Duodenal mucosa (tissue), 2 donors: ENCODE data around the gene TMEM164.

ENCODE experiments used
- H3K27ac ChIP-seq: one replicate; pipeline ENCODE4 v1.7.0; 2013; ENCODE audit warnings: low read depth, low read length
- H3K27me3 ChIP-seq, 2 donors: one replicate each; pipeline ENCODE4 v1.7.0; 2013; ENCODE audit warnings: low read length in 2 of 2, control low read depth in 1 of 2; ENCODE audit not compliant: insufficient read depth in 2 of 2, control insufficient read depth in 1 of 2
- H3K36me3 ChIP-seq, 2 donors: one replicate each; pipeline ENCODE4 v1.7.0; 2013; ENCODE audit warnings: low read length in 2 of 2, control low read depth in 1 of 2; ENCODE audit not compliant: insufficient read depth in 2 of 2, control insufficient read depth in 1 of 2
- H3K4me1 ChIP-seq, 2 donors: one replicate each; pipeline ENCODE4 v1.7.0; 2013; ENCODE audit warnings: low read length in 2 of 2, control low read depth in 1 of 2; ENCODE audit not compliant: insufficient read depth in 2 of 2, control insufficient read depth in 1 of 2
- H3K4me3 ChIP-seq, 2 donors: one replicate each; pipeline ENCODE4 v1.7.0; 2013; ENCODE audit warnings: low read length in 2 of 2, low read depth in 1 of 2
- H3K9ac ChIP-seq, 2 donors: one replicate each; pipeline ENCODE4 v1.7.0; 2013; ENCODE audit warnings: low read length in 2 of 2, low read depth in 1 of 2
- H3K9me3 ChIP-seq, 2 donors: one replicate each; pipeline ENCODE4 v1.7.0; 2013; ENCODE audit warnings: low read length in 2 of 2, control low read depth in 1 of 2; ENCODE audit not compliant: control insufficient read depth in 1 of 2

TMEM164 gene

GRCh38 chrX:110123331-110123782 is 120.4 kb downstream of the TMEM164 start:
- no peaks in the 10 kb centered on the region for H3K9me3 ChIP-seq
- H3K27me3 ChIP-seq = no peaks in the 10 kb centered on the region
- H3K36me3 ChIP-seq = no peaks in the 10 kb centered on the region
- no peak overlapping the region for H3K9ac ChIP-seq
- H3K4me3 ChIP-seq = no peak overlapping the region
- no peak overlapping the region for H3K27ac ChIP-seq
- H3K4me1 ChIP-seq = peaks cover 0 to 7% of the 10 kb centered on the region in 2 donors

GRCh38 chrX:110125446-110126162 is 122.7 kb downstream of the TMEM164 start:
- Histone ChIP-seq H3K9me3 (no peaks in the 10 kb centered on the region), H3K4me1 (no peaks in the 10 kb centered on the region), H3K36me3 (no peaks in the 10 kb centered on the region), H3K4me3 (no peak overlapping the region), H3K27ac (no peak overlapping the region), H3K27me3 (no peaks in the 10 kb centered on the region), H3K9ac (no peak overlapping the region)

- Histone ChIP-seq H3K9ac (no peak overlapping the region), H3K27me3 (no peaks in the 10 kb centered on the region), H3K36me3 (no peaks in the 10 kb centered on the region), H3K4me1 (no peaks in the 10 kb centered on the region), H3K4me3 (no peak overlapping the region), H3K9me3 (no peaks in the 10 kb centered on the region), H3K27ac (no peak overlapping the region)
Observed at GRCh38 chrX:110131031-110131430, 128.1 kb downstream of the TMEM164 start.

- no peak overlapping the region for H3K27ac ChIP-seq
- no peaks in the 10 kb centered on the region for H3K27me3 ChIP-seq
- no peaks in the 10 kb centered on the region for H3K9me3 ChIP-seq
- no peaks in the 10 kb centered on the region for H3K4me1 ChIP-seq
- no peak overlapping the region for H3K9ac ChIP-seq
- H3K36me3 ChIP-seq = peaks cover 0 to 4% of the 10 kb centered on the region in 2 donors
- no peak overlapping the region for H3K4me3 ChIP-seq
Observed at GRCh38 chrX:110132450-110133114, 129.7 kb downstream of the TMEM164 start.

DNA sequence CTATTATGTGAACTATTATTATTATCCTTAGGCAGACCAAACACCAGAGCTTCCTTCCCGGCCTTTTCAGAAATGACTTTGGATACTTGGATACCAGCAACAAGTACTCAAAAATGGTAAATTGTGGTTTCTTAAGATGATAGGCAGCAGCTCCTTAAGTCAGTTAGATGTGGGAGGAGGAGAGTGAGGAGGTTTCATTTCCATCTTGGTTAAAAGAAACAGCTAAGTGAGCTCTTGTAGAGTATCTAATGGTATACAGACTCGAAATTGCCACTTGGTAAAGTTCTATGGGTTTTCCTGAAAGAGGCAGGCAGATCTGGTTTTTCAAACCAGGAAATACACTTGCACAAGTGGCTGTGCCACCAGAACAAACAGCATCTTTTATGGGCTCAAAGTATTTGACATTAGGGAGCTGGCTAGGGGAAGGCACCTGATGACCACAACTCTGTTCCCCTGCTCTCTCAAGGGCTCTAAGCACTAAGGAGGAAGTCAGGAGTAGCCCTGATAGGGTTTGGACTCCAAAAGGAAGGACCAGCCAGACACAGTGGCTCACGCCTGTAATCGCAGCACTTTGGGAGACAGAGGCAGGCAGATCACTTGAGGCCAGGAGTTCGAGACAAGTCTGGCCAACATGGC is 130.9 kb downstream of the TMEM164 start:
- Histone ChIP-seq H3K36me3 (peaks cover 0 to 4% of the 10 kb centered on the region in 2 donors), H3K9ac (no peak overlapping the region), H3K9me3 (no peaks in the 10 kb centered on the region), H3K27me3 (no peaks in the 10 kb centered on the region), H3K4me1 (no peaks in the 10 kb centered on the region), H3K4me3 (no peak overlapping the region), H3K27ac (no peak overlapping the region)

DNA sequence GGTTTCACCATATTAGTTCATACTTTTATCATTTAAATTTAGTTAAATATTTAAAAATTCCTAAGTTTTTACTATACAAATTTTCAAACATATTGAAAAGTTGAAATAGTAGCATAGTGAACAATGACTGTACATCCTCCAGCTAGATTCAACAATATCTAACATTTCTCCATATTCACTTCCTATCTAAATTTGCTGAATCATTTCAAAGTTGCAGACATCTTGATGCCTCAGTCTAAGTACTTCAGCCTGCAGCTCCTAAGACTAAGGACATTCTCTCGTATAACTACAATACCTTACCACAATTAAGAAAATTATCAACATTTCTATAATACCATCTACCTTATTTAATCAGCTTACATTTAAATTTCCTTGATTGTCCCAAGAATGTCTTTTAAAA is 132.7 kb downstream of the TMEM164 start:
- Histone ChIP-seq H3K4me1 (no peaks in the 10 kb centered on the region), H3K4me3 (no peak overlapping the region), H3K9me3 (no peaks in the 10 kb centered on the region), H3K9ac (no peak overlapping the region), H3K27ac (no peak overlapping the region), H3K27me3 (no peaks in the 10 kb centered on the region), H3K36me3 (peaks cover 0 to 4% of the 10 kb centered on the region in 2 donors)

- no peaks in the 10 kb centered on the region for H3K4me1 ChIP-seq
- no peak overlapping the region for H3K9ac ChIP-seq
- no peak overlapping the region for H3K27ac ChIP-seq
- H3K36me3 ChIP-seq = peaks cover 0 to 4% of the 10 kb centered on the region in 2 donors
- H3K4me3 ChIP-seq = no peak overlapping the region
- no peaks in the 10 kb centered on the region for H3K27me3 ChIP-seq
- no peaks in the 10 kb centered on the region for H3K9me3 ChIP-seq
Observed at GRCh38 chrX:110136136-110136535, 133.2 kb downstream of the TMEM164 start.

DNA sequence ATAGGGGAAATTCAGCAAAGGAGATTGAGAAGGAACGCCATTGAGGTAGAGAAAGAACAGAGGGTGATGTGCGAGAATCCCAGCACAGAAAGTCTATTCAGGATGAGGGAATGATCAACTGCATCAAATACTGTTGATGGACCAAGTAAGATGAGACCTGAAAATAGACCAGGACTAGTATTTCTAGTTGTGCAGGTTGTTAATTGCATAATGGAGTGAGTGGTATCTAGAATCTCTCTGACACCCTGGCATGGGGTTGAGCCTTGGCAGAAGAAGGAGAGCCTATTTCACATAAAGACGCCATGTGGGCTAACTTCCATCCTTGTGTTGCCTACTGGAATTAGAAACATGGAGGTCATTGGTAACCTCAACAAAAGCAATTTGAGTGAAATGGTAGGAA is 135.6 kb downstream of the TMEM164 start:
- Histone ChIP-seq H3K4me1 (no peaks in the 10 kb centered on the region), H3K27ac (no peak overlapping the region), H3K9ac (no peak overlapping the region), H3K36me3 (peaks cover 0 to 4% of the 10 kb centered on the region in 2 donors), H3K4me3 (no peak overlapping the region), H3K9me3 (no peaks in the 10 kb centered on the region), H3K27me3 (no peaks in the 10 kb centered on the region)

DNA sequence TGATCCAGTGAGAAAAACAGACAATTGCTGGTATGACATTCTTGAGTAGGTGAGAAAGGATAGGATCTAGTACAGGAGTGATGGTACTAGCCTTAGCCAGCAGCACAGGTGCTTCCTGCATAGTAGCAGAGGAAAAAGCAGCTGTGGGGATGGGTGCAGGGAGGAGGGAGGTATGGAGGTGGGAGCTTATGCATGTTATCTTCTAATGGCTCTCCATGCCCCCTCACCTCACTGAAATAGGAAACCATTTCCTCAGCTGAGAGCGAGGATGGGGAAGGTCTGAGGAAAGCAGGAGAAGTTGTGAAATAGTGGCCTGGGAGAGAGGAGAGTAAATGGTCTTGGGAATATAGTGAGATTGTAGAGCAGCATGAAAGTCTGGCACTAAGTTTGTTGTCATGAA is 136.3 kb downstream of the TMEM164 start:
- no peaks in the 10 kb centered on the region for H3K4me1 ChIP-seq
- H3K4me3 ChIP-seq = no peak overlapping the region
- peaks cover 0 to 4% of the 10 kb centered on the region in 2 donors for H3K36me3 ChIP-seq
- H3K27ac ChIP-seq = no peak overlapping the region
- no peak overlapping the region for H3K9ac ChIP-seq
- no peaks in the 10 kb centered on the region for H3K9me3 ChIP-seq
- H3K27me3 ChIP-seq = no peaks in the 10 kb centered on the region

- H3K4me1 ChIP-seq = no peaks in the 10 kb centered on the region
- H3K36me3 ChIP-seq = peaks cover 0 to 7% of the 10 kb centered on the region in 2 donors
- no peak overlapping the region for H3K9ac ChIP-seq
- H3K4me3 ChIP-seq = no peak overlapping the region
- no peaks in the 10 kb centered on the region for H3K27me3 ChIP-seq
- no peaks in the 10 kb centered on the region for H3K9me3 ChIP-seq
- no peak overlapping the region for H3K27ac ChIP-seq
Observed at GRCh38 chrX:110142096-110142495, 139.2 kb downstream of the TMEM164 start.
